HepG2 (cell line): Measurements from ENCODE around the gene C20orf141. TPM values are rescaled to one million over a fixed set of nuclear protein-coding genes. Genes with fewer than 3 reads are reported as not detected.
A peak's percentile ranks its signal among the peaks of the same experiment; 100 is the strongest.

ENCODE experiments used
- ATAC-seq: fragments of 200-7000 bp; cut with Tn5 transposase; 3 replicates; pipeline ENCODE4 v1.9.1; 2020; ENCODE audit warnings: mild to moderate bottlenecking, moderate library complexity
- BruUV-seq: library from RNA; stranded (reverse); fragments of 400-500 nt; replicated peaks from 2 replicates; lab custom pipeline; 2021; lab: Mats Ljungman, UMichigan
- CTCF ChIA-PET: fragments of 300-600 bp; formaldehyde crosslinking; extraction: SDS; loops from one replicate; lab custom pipeline; 2021; ENCODE audit warnings: low total read pairs, inconsistent platforms, low intra/inter-chr PET ratio; lab: Yijun Ruan, JAX
- POLR2A ChIA-PET: fragments of 350-600 bp; sonication (Branson Sonifier 250); formaldehyde crosslinking; loops from one replicate; lab custom pipeline; 2020; ENCODE audit warnings: antibody characterized with exemption, inconsistent platforms; lab: Yijun Ruan, JAX
- DNase-seq: peaks from one replicate; pipeline ENCODE4 v3.0.0-alpha.2; 2015; ENCODE audit warnings: low spot score
- FAIRE-seq: peaks from 3 replicates; lab custom pipeline; 2011; peaks lifted over from hg19 to GRCh38; lab: Jason Lieb, UNC
- H2AFZ ChIP-seq: one replicate; pipeline ENCODE4 v1.6.1; 2011; ENCODE audit warnings: low read length, inconsistent platforms
- H3K27ac ChIP-seq: fragments of 300-600 bp; 3 replicates; pipeline ENCODE4 v1.8.0; 2011; ENCODE audit warnings: mixed run types, mild to moderate bottlenecking, mixed read lengths, low read length, inconsistent platforms; ENCODE audit not compliant: insufficient read depth; ENCODE audit errors: extremely low read length
- H3K27me3 ChIP-seq, 2 experiments: fragments of 200-600 bp in 1 of 2; 2 replicates in 1 of 2; 3 replicates in 1 of 2; pipeline versions ENCODE4 v1.6.0 to v1.8.0; 2011; ENCODE audit warnings: low read length in 2 of 2, mild to moderate bottlenecking in 2 of 2, moderate library complexity in 2 of 2, inconsistent platforms in 1 of 2; ENCODE audit not compliant: insufficient read depth in 2 of 2, control insufficient read depth in 1 of 2
- H3K36me3 ChIP-seq, 2 experiments: fragments of 200-600 bp in 1 of 2; replicated peaks in 1 of 2; 2 replicates in 1 of 2; 3 replicates in 1 of 2; pipeline versions ENCODE4 v1.5.1 to v1.8.0; 2011; ENCODE audit warnings: low read length in 2 of 2, inconsistent platforms in 1 of 2; ENCODE audit not compliant: insufficient read depth in 2 of 2, control insufficient read depth in 1 of 2
- H3K4me1 ChIP-seq: 2 replicates; pipeline ENCODE4 v1.5.1; 2012; ENCODE audit warnings: low read length, inconsistent platforms; ENCODE audit not compliant: insufficient read depth
- H3K4me2 ChIP-seq: 2 replicates; pipeline ENCODE4 v1.6.0; 2011; ENCODE audit warnings: low read depth, low read length, inconsistent platforms
- H3K4me3 ChIP-seq, 3 experiments: fragments of 200-600 bp in 1 of 3; sonication (generic), shearing (Covaris generic) in 1 of 3; replicated peaks in 1 of 3; 2 replicates each; pipeline ENCODE4 v1.5.1; 2011 to 2016; ENCODE audit warnings: low read length in 3 of 3, inconsistent platforms in 2 of 3, low read depth in 2 of 3, mild to moderate bottlenecking in 2 of 3, control low read depth in 1 of 3, mixed read lengths in 1 of 3; ENCODE audit not compliant: insufficient read depth in 1 of 3
- H3K79me2 ChIP-seq: one replicate; pipeline ENCODE4 v1.6.1; 2011; ENCODE audit warnings: low read length, inconsistent platforms; ENCODE audit not compliant: insufficient read depth
- H3K9ac ChIP-seq: 2 replicates; pipeline ENCODE4 v1.6.0; 2011; ENCODE audit warnings: mild to moderate bottlenecking, low read depth, low read length, inconsistent platforms; ENCODE audit not compliant: insufficient read depth
- H3K9me3 ChIP-seq: 2 replicates; pipeline ENCODE4 v1.5.1; 2012; ENCODE audit warnings: mild to moderate bottlenecking, low read length
- H4K20me1 ChIP-seq: 2 replicates; pipeline ENCODE4 v1.6.0; 2011; ENCODE audit warnings: inconsistent platforms, mild to moderate bottlenecking, low read length, moderate library complexity; ENCODE audit not compliant: insufficient read depth
- HDAC1 ChIP-seq: sonication (generic); formaldehyde crosslinking; IDR thresholded peaks from 2 replicates; pipeline ENCODE4 v1.5.1; 2020; ENCODE audit warnings: mild to moderate bottlenecking, missing genetic modification reagents
- MEF2D ChIP-seq: sonication (generic); formaldehyde crosslinking; IDR thresholded peaks from 2 replicates; pipeline ENCODE4 v1.5.1; 2020; ENCODE audit warnings: mild to moderate bottlenecking, missing genetic modification reagents
- MTA1 ChIP-seq: sonication (generic); formaldehyde crosslinking; IDR thresholded peaks from 2 replicates; pipeline ENCODE4 v1.4.0; 2020; ENCODE audit warnings: missing genetic modification reagents, mild to moderate bottlenecking, borderline replicate concordance
- SRSF9 ChIP-seq: fragments of 200-400 bp; formaldehyde crosslinking; IDR thresholded peaks from 2 replicates; pipeline ENCODE4 v1.6.1; 2018; ENCODE audit warnings: borderline replicate concordance, mild to moderate bottlenecking, low read depth, low read length; ENCODE audit not compliant: insufficient read depth, poor library complexity, severe bottlenecking
- ZNF503 ChIP-seq: sonication (generic); formaldehyde crosslinking; IDR thresholded peaks from 2 replicates; pipeline ENCODE4 v1.4.0; 2020; ENCODE audit warnings: missing genetic modification reagents
- WGBS: methylation state at CpG from one replicate; pipeline ENCODE4 v1.1.6; 2017; ENCODE audit warnings: low lambda C conversion rate; 5-methylcytosine and 5-hydroxymethylcytosine counted together
- in situ Hi-C: cut with HindIII; loops from 2 replicates; pipeline ENCODE4 v1.10.0; 2017; ENCODE audit warnings: low pct_unique_long_range_greater_than_20kb; ENCODE audit not compliant: extremely low pct_ligation_motif_present
- intact Hi-C: fragments of 100-400 bp; cut with micrococcal nuclease; formaldehyde crosslinking; loops from one replicate; pipeline ENCODE4 v1.10.0; 2022; ENCODE audit not compliant: unreplicated experiment
- polyA plus RNA-seq, 8 experiments: library from polyadenylated mRNA; depleted of rRNA in 3 of 8; stranded (reverse) in 7 of 8; unstranded in 1 of 8; fragments of >200 nt; fragmentation: Illumina TruSeq in 4 of 8; extraction: Trizol in 4 of 8; gene quantifications; 2 replicates each; pipeline versions ENCODE4 v1.2.1 to v1.2.3, GENCODE V29; 2011 to 2016; ENCODE audit warnings: low read depth in 4 of 8, missing spikeins in 1 of 8, mixed read lengths in 1 of 8; ENCODE audit not compliant: insufficient read depth in 1 of 8
- total RNA-seq, 5 experiments: library from RNA; depleted of rRNA; stranded (reverse); fragments of >200 nt; fragmentation: Illumina TruSeq; extraction: Trizol; gene quantifications; 2 replicates each; pipeline ENCODE4 v1.2.3, GENCODE V29; 2016; ENCODE audit warnings: low read depth in 1 of 5
- TF ChIP-seq, protein P1 (sequence below): sonication (generic); formaldehyde crosslinking; IDR thresholded peaks from 2 replicates; pipeline ENCODE4 v1.8.1; 2023; ENCODE audit warnings: mild to moderate bottlenecking, inconsistent platforms, moderate library complexity, missing genetic modification reagents, borderline replicate concordance

Gene C20orf141
- total and polyA plus RNA-seq, 2 of the 13 experiments (the other 11 are each of a cell fraction or from before 2014, with no cell fraction given): not detected

DNA sequence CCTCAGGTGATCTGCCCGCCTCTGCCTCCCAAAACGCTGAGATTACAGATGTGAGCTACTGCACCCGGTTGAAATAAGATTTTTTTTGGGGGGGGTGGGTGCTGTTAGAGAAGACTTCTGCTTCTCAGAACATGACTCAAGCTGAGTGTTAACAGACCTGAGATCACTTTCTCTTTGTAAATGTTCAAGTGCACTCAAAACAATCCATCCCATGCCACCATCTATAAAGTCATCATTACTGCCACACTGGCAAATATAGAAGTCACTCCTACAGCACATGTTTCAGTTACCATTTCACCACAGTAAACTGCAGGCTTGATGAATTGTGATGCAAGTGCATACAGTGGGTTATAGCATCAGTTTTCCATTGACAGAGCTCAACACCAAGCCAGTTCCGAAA is 34.7 kb downstream of the C20orf141 start:
- in situ Hi-C loops: loop anchor here (10.0 kb wide), 1 partner anchor 95 kb away; no protein-coding TSS in a partner anchor
- no peak for FAIRE-seq
- WGBS: 87% methylated on average over 4 of the region's 4 CpGs

DNA sequence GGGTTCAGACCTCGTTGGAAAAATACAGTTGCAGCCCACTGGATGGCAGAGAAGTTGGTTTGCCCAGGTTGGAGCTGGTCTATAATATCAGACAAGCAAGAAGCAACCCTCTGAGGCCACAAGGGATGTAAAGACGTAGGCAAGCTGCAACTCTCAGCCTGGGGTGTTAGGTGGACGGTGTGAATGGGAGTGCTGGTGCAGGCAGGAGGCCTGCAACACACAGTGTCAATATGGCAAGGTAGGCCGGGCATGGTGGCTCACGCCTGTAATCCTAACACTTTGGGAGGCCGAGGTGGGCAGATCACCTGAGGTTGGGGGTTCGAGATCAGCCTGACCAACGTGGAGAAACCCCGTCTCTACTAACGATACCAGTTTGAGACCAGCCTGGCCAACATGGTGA is 36.3 kb downstream of the C20orf141 start:
- Histone ChIP-seq H3K4me2 (no peak overlapping the region), H3K9me3 (no peaks in the 10 kb centered on the region), H2AFZ (no peak overlapping the region), H3K4me3 (no peak overlapping the region), H3K36me3 (no peaks in the 10 kb centered on the region), H3K27ac (no peak overlapping the region), H4K20me1 (no peaks in the 10 kb centered on the region), H3K79me2 (no peaks in the 10 kb centered on the region), H3K9ac (no peak overlapping the region), H3K4me1 (no peaks in the 10 kb centered on the region), H3K27me3 (no peaks in the 10 kb centered on the region)
- FAIRE-seq (no peak), DNase-seq (no peak), ATAC-seq (no peak; the same call in 1 of the 3 replicates)
- intact Hi-C loops (no loop called here), in situ Hi-C loops (no loop called here)
- ChIA-PET CTCF (interaction anchor here (1.5 to 2.7 kb wide), 2 partner anchors 35 to 95 kb away, joined by 11 to 27 read pairs; partner anchors contain the start of gene TMEM239), POLR2A (interaction anchor here (1.8 kb wide), 1 partner anchor 198 kb away, joined by 5 read pairs; the partner anchor contains the start of gene NOP56)
- 83% methylated on average over 10 of the region's 10 CpGs for WGBS
- BruUV-seq: no TSS peak
- TF ChIP-seq MTA1 (CRISPR knock-in tag) (0 out of 2 replicates have a peak, but pooled peaks have one; percentile 22), ZNF503 (CRISPR knock-in tag) (no peak), MEF2D (no peak), HDAC1 (CRISPR knock-in tag) (no peak)
- TF ChIP-seq, protein P1, sequence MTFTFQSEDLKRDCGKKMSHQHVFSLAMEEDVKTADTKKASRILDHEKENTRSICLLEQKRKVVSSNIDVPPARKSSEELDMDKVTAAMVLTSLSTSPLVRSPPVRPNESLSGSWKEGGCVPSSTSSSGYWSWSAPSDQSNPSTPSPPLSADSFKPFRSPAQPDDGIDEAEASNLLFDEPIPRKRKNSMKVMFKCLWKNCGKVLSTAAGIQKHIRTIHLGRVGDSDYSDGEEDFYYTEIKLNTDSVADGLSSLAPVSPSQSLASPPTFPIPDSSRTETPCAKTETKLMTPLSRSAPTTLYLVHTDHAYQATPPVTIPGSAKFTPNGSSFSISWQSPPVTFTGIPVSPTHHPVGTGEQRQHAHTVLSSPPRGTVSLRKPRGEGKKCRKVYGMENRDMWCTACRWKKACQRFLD (CRISPR knock-in tag): 0 out of 2 replicates have a peak, but pooled peaks have one; percentile 2

More for the DNA sequence above, 34.7 kb downstream of the C20orf141 start:
- TF ChIP-seq SRSF9: no peak
- Histone ChIP-seq H3K9me3 (no peaks in the 10 kb centered on the region), H3K9ac (no peak overlapping the region), H3K4me2 (no peak overlapping the region), H3K27ac (no peak overlapping the region), H3K27me3 (no peaks in the 10 kb centered on the region), H4K20me1 (no peaks in the 10 kb centered on the region), H3K36me3 (no peaks in the 10 kb centered on the region), H3K79me2 (no peaks in the 10 kb centered on the region), H3K4me1 (no peaks in the 10 kb centered on the region), H3K4me3 (no peak overlapping the region), H2AFZ (no peak overlapping the region)
- BruUV-seq: no TSS peak
- intact Hi-C loops: no loop called here
- CTCF ChIA-PET: no interaction called here
- POLR2A ChIA-PET: interaction anchor here (0.9 kb wide), 2 partner anchors 9 to 10 kb away, joined by 3 read pairs; partner anchors contain the start of genes PCED1A and VPS16
- no peak for ATAC-seq
- no peak for DNase-seq
